Dermis microvascular lymphatic vessel endothelial cell (primary cell): Measurements from ENCODE around the gene NXPH2. TPM values are rescaled to one million over a fixed set of nuclear protein-coding genes. Genes with fewer than 3 reads are reported as not detected.
"Not testable (repeated sequence)": the region's sequence is repeated elsewhere in the genome, so short reads cannot be mapped to it uniquely, and the experiment has no call there.

Source experiments
- DNase-seq, 2 donors: peaks; one replicate each; pipeline versions ENCODE4 v3.0.0 to v3.0.0-alpha.2; 2010; ENCODE audit warnings: low read depth in 2 of 2
- total RNA-seq: library from RNA; depleted of rRNA; stranded (reverse); fragments of >200 nt; gene quantifications from 2 replicates; pipeline ENCODE4 v1.2.1, GENCODE V29; 2014

The NXPH2 gene
- total RNA-seq, 1 donor from 2014 or later = not detected

- DNase-seq = no peak
Observed at GRCh38 chr2:138711812-138712211, 68.4 kb downstream of the NXPH2 start.

GRCh38 chr2:138708682-138709241 lies 71.4 kb downstream of the NXPH2 start:
- DNase-seq = no peak

GRCh38 chr2:138707392-138708074 lies 72.7 kb downstream of the NXPH2 start:
- no peak for DNase-seq

GRCh38 chr2:138703242-138703641 lies 76.9 kb downstream of the NXPH2 start:
- no peak for DNase-seq

- DNase-seq = no peak
Observed at GRCh38 chr2:138700716-138701115, 79.5 kb downstream of the NXPH2 start.

- no peak for DNase-seq
Observed at GRCh38 chr2:138699421-138699820, 80.8 kb downstream of the NXPH2 start.

GRCh38 chr2:138698428-138698827 lies 81.8 kb downstream of the NXPH2 start:
- DNase-seq = no peak

GRCh38 chr2:138691667-138692066 lies 88.5 kb downstream of the NXPH2 start:
- DNase-seq = no peak

GRCh38 chr2:138689705-138690104 lies 90.5 kb downstream of the NXPH2 start:
- no peak for DNase-seq

- DNase-seq = no peak
Observed at GRCh38 chr2:138682163-138682562, 98.0 kb downstream of the NXPH2 start.

GRCh38 chr2:138677221-138677620 lies 103.0 kb downstream of the NXPH2 start:
- no peak for DNase-seq

- DNase-seq = no peak
Observed at GRCh38 chr2:138676619-138677021, 103.6 kb downstream of the NXPH2 start.

GRCh38 chr2:138671566-138671965 lies 108.6 kb downstream of the NXPH2 start:
- no peak for DNase-seq

- no peak for DNase-seq
Observed at GRCh38 chr2:138670734-138671133, 109.5 kb downstream of the NXPH2 start.

- no peak for DNase-seq
Observed at GRCh38 chr2:138665937-138666336, 114.3 kb downstream of the NXPH2 start.

- DNase-seq = no peak
Observed at GRCh38 chr2:138658187-138658894, 121.8 kb downstream of the NXPH2 start.

GRCh38 chr2:138654146-138654545 lies 126.0 kb downstream of the NXPH2 start:
- DNase-seq = no peak

- DNase-seq = no peak
Observed at GRCh38 chr2:138652378-138652777, 127.8 kb downstream of the NXPH2 start.

GRCh38 chr2:138649571-138649970 lies 130.6 kb downstream of the NXPH2 start:
- no peak for DNase-seq

GRCh38 chr2:138648606-138649005 lies 131.6 kb downstream of the NXPH2 start:
- DNase-seq = no peak

- not testable (repeated sequence) for DNase-seq
Observed at GRCh38 chr2:138644776-138645175, 135.4 kb downstream of the NXPH2 start.

GRCh38 chr2:138640921-138641676 lies 139.1 kb downstream of the NXPH2 start:
- DNase-seq = no peak
